ENCODE measurements around the gene TPM3.
A peak's percentile ranks its signal among the peaks of the same experiment; 100 is the strongest.

Gene TPM3

DNA sequence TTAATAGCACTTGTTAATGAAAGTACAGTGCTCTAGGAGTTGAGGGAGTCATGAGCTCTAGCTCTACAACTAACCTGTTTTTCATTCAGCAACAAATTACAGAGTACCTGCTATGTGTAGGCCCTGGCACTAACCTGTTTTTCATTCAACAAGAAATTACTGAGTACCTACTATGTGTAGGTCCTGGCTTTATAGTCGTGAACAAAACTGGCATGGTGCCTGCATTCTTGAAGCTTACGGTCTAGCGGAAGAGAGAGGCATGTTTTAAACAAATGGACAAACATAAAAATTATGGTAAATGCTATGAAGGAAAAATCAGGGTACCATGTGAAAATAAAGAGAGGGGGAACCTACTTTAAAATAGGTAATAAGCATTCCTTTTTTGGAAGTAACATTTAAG, 26.6 kb upstream of the TPM3 start:
- DNase-seq, result no peak
- no peak overlapping the region for H3K4me2 ChIP-seq (ENCODE audit: low read length)
- H3K18ac ChIP-seq (ENCODE audit: low read length), result no peak overlapping the region
- H4K91ac ChIP-seq (ENCODE audit: low read depth, low read length), result no peak overlapping the region
- H2AFZ ChIP-seq (ENCODE audit: insufficient read depth, low read length, poor library complexity), result no peak overlapping the region
- no peaks in the 10 kb centered on the region for H3K9me3 ChIP-seq (ENCODE audit: insufficient read depth, low read depth, low read length)
- peaks cover 2 to 4% of the 10 kb centered on the region in 2 experiments for H3K4me1 ChIP-seq (ENCODE audit: control insufficient read depth in 1 of 2, insufficient read depth in 2 of 2, low read length in 2 of 2)
- WGBS (ENCODE audit: extremely low coverage, insufficient coverage, insufficient read length), result no CpG with 5 or more reads among the region's 3 CpGs
- peaks cover 8 to 20% of the 10 kb centered on the region in 2 experiments for H3K36me3 ChIP-seq (ENCODE audit: control insufficient read depth in 1 of 2, insufficient read depth in 2 of 2, low read length in 2 of 2)
- H3K79me1 ChIP-seq (ENCODE audit: low read length), result peaks cover 13% of the 10 kb centered on the region
- H2BK12ac ChIP-seq (ENCODE audit: low read length), result no peak overlapping the region
- no peak overlapping the region for H3K14ac ChIP-seq (ENCODE audit: low read length)
- H2BK5ac ChIP-seq (ENCODE audit: low read depth, low read length, poor library complexity), result no peak overlapping the region
- no peak overlapping the region for H4K8ac ChIP-seq (ENCODE audit: low read depth, low read length)
- no peak overlapping the region for H3K27ac ChIP-seq (ENCODE audit: low read depth, low read length)
- peaks cover 19% of the 10 kb centered on the region for H3K79me2 ChIP-seq (ENCODE audit: control insufficient read depth, insufficient read depth, low read length, poor library complexity)
- H4K12ac ChIP-seq (ENCODE audit: low read depth, low read length), result no peak overlapping the region
- no peak overlapping the region for H3K4me3 ChIP-seq (ENCODE audit: low read depth, low read length)
- peak overlapping the region; percentile 73 for H3K23ac ChIP-seq (ENCODE audit: low read length)
- H3K27me3 ChIP-seq (ENCODE audit: insufficient read depth, low read length), result no peaks in the 10 kb centered on the region
- H2AK5ac ChIP-seq (ENCODE audit: low read length), result no peak overlapping the region
- H2BK120ac ChIP-seq (ENCODE audit: insufficient read depth, low read length, poor library complexity), result no peak overlapping the region
- H3K9ac ChIP-seq (ENCODE audit: low read length), result no peak overlapping the region
- H3K4ac ChIP-seq (ENCODE audit: low read depth, low read length), result peak overlapping the region; percentile 98

DNA sequence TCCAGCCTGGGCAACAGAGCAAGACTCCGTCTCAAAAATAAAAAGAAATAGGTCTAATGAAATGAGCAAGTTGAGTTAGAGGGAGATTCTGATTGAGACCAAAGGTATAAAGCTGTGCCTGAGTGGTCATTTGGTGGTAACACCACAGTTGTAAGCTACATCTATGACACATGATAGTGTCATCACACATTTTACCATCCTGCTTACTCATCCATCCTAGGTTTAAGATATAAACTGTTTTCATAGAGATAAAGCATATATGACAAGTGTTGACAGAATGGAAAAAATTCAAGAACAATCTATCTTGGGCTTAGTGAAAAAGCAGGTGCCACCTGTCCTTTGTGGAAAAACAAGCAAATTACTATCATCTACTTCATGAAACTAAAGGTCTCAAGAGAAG, 21.4 kb upstream of the TPM3 start:
- no peak overlapping the region for H3K4ac ChIP-seq (ENCODE audit: low read depth, low read length)
- no peak overlapping the region for H3K4me3 ChIP-seq (ENCODE audit: low read depth, low read length)
- DNase-seq, result peak in 1 of 2 donors; percentile 60
- no CpG with 5 or more reads among the region's 1 CpG for WGBS (ENCODE audit: extremely low coverage, insufficient coverage, insufficient read length)
- no peaks in the 10 kb centered on the region for H3K79me2 ChIP-seq (ENCODE audit: control insufficient read depth, insufficient read depth, low read length, poor library complexity)
- H3K79me1 ChIP-seq (ENCODE audit: low read length), result no peaks in the 10 kb centered on the region
- H3K14ac ChIP-seq (ENCODE audit: low read length), result no peak overlapping the region
- no peak overlapping the region for H3K4me2 ChIP-seq (ENCODE audit: low read length)
- H3K4me1 ChIP-seq (ENCODE audit: control insufficient read depth in 1 of 2, insufficient read depth in 2 of 2, low read length in 2 of 2), result no peaks in the 10 kb centered on the region
- H3K27me3 ChIP-seq (ENCODE audit: insufficient read depth, low read length), result no peaks in the 10 kb centered on the region
- H3K9me3 ChIP-seq (ENCODE audit: insufficient read depth, low read depth, low read length), result no peaks in the 10 kb centered on the region
- no peak overlapping the region for H4K8ac ChIP-seq (ENCODE audit: low read depth, low read length)
- peaks cover 42 to 52% of the 10 kb centered on the region in 2 experiments for H3K36me3 ChIP-seq (ENCODE audit: control insufficient read depth in 1 of 2, insufficient read depth in 2 of 2, low read length in 2 of 2)
- no peak overlapping the region for H2AFZ ChIP-seq (ENCODE audit: insufficient read depth, low read length, poor library complexity)
- H3K18ac ChIP-seq (ENCODE audit: low read length), result no peak overlapping the region
- no peak overlapping the region for H3K23ac ChIP-seq (ENCODE audit: low read length)
- H3K9ac ChIP-seq (ENCODE audit: low read length), result no peak overlapping the region
- H4K91ac ChIP-seq (ENCODE audit: low read depth, low read length), result no peak overlapping the region
- H2BK12ac ChIP-seq (ENCODE audit: low read length), result no peak overlapping the region
- H3K27ac ChIP-seq (ENCODE audit: low read depth, low read length), result no peak overlapping the region
- H2BK5ac ChIP-seq (ENCODE audit: low read depth, low read length, poor library complexity), result no peak overlapping the region
- no peak overlapping the region for H2BK120ac ChIP-seq (ENCODE audit: insufficient read depth, low read length, poor library complexity)
- H4K12ac ChIP-seq (ENCODE audit: low read depth, low read length), result no peak overlapping the region
- no peak overlapping the region for H2AK5ac ChIP-seq (ENCODE audit: low read length)

DNA sequence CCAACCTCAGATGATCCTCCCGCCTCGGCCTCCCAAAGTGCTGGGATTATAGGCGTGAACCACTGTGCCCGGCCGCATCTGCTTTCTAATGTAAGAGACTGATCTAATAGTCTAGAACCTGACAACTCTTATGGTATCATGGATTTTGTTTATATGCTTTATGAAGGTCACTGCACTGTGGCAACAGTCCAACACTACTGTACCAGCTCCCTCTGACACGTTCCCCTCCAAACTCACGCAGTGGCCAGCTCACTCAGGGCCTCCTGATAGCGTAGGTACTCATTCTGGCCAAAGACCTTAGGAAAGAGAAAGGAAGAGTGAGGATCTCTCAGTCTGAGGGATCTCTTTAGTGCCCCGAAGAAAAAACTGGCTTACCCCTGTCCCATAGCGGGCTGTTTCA, 20.2 kb upstream of the TPM3 start:
- Histone ChIP-seq H3K79me1 (ENCODE audit: low read length) (no peaks in the 10 kb centered on the region), H3K18ac (ENCODE audit: low read length) (no peak overlapping the region), H2AFZ (ENCODE audit: insufficient read depth, low read length, poor library complexity) (no peak overlapping the region), H2AK5ac (ENCODE audit: low read length) (no peak overlapping the region), H3K4me1 (ENCODE audit: control insufficient read depth in 1 of 2, insufficient read depth in 2 of 2, low read length in 2 of 2) (no peaks in the 10 kb centered on the region), H2BK12ac (ENCODE audit: low read length) (no peak overlapping the region), H3K9me3 (ENCODE audit: insufficient read depth, low read depth, low read length) (no peaks in the 10 kb centered on the region), H4K8ac (ENCODE audit: low read depth, low read length) (no peak overlapping the region), H2BK120ac (ENCODE audit: insufficient read depth, low read length, poor library complexity) (no peak overlapping the region), H3K79me2 (ENCODE audit: control insufficient read depth, insufficient read depth, low read length, poor library complexity) (no peaks in the 10 kb centered on the region), H3K36me3 (ENCODE audit: control insufficient read depth in 1 of 2, insufficient read depth in 2 of 2, low read length in 2 of 2) (peaks cover 51 to 57% of the 10 kb centered on the region in 2 experiments), H3K4ac (ENCODE audit: low read depth, low read length) (no peak overlapping the region), H3K9ac (ENCODE audit: low read length) (no peak overlapping the region), H3K23ac (ENCODE audit: low read length) (no peak overlapping the region), H3K27me3 (ENCODE audit: insufficient read depth, low read length) (no peaks in the 10 kb centered on the region), H3K4me3 (ENCODE audit: low read depth, low read length) (no peak overlapping the region), H3K14ac (ENCODE audit: low read length) (no peak overlapping the region), H2BK5ac (ENCODE audit: low read depth, low read length, poor library complexity) (no peak overlapping the region), H4K12ac (ENCODE audit: low read depth, low read length) (no peak overlapping the region), H3K27ac (ENCODE audit: low read depth, low read length) (no peak overlapping the region), H3K4me2 (ENCODE audit: low read length) (no peak overlapping the region), H4K91ac (ENCODE audit: low read depth, low read length) (no peak overlapping the region)
- WGBS (ENCODE audit: extremely low coverage, insufficient coverage, insufficient read length), result no CpG with 5 or more reads among the region's 10 CpGs
- DNase-seq, result no peak

DNA sequence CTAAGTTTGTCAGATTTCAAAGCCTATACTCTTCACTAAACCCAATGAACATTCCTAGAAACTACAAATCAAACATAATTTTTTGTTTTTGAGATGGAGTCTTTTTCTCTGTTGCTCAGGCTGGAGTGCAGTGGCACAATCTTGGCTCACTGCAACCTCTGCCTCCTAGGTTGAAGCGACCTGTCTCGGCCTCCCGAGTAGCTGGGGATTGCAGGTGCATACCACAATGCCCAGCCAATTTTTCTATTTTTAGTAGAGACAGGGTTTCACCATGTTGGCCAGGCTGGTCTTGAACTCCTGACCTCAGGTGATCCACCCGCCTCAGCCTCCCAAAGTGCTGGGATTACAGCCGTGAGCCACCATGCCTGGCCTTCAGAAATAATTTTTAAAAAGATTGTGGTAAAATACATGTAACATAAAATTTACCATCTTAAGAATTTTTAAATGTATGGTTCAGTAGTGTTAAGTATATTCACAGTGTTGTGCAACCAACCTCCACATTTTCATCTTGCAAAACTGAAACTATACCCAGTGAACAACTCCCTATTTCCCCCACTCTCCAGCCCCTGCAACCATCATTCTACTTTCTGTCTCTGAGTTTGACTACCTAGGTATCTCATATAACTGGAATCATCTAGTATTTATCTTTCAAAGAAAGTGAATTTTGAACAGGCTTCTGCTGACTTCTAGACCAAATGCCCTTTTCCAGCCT, 16.9 kb upstream of the TPM3 start:
- WGBS (ENCODE audit: extremely low coverage, insufficient coverage, insufficient read length), result no CpG with 5 or more reads among the region's 5 CpGs
- no peak overlapping the region for H2BK12ac ChIP-seq (ENCODE audit: low read length)
- no peaks in the 10 kb centered on the region for H3K79me1 ChIP-seq (ENCODE audit: low read length)
- no peak overlapping the region for H2BK120ac ChIP-seq (ENCODE audit: insufficient read depth, low read length, poor library complexity)
- no peak overlapping the region for H3K14ac ChIP-seq (ENCODE audit: low read length)
- H3K4me2 ChIP-seq (ENCODE audit: low read length), result no peak overlapping the region
- H4K91ac ChIP-seq (ENCODE audit: low read depth, low read length), result no peak overlapping the region
- no peaks in the 10 kb centered on the region for H3K79me2 ChIP-seq (ENCODE audit: control insufficient read depth, insufficient read depth, low read length, poor library complexity)
- no peak overlapping the region for H3K18ac ChIP-seq (ENCODE audit: low read length)
- H3K27ac ChIP-seq (ENCODE audit: low read depth, low read length), result no peak overlapping the region
- no peaks in the 10 kb centered on the region for H3K27me3 ChIP-seq (ENCODE audit: insufficient read depth, low read length)
- H2AK5ac ChIP-seq (ENCODE audit: low read length), result no peak overlapping the region
- no peak overlapping the region for H2AFZ ChIP-seq (ENCODE audit: insufficient read depth, low read length, poor library complexity)
- H3K4me3 ChIP-seq (ENCODE audit: low read depth, low read length), result no peak overlapping the region
- H3K4ac ChIP-seq (ENCODE audit: low read depth, low read length), result no peak overlapping the region
- H4K8ac ChIP-seq (ENCODE audit: low read depth, low read length), result no peak overlapping the region
- no peaks in the 10 kb centered on the region for H3K9me3 ChIP-seq (ENCODE audit: insufficient read depth, low read depth, low read length)
- no peak for DNase-seq
- H2BK5ac ChIP-seq (ENCODE audit: low read depth, low read length, poor library complexity), result no peak overlapping the region
- H4K12ac ChIP-seq (ENCODE audit: low read depth, low read length), result no peak overlapping the region
- H3K23ac ChIP-seq (ENCODE audit: low read length), result no peak overlapping the region
- no peaks in the 10 kb centered on the region for H3K4me1 ChIP-seq (ENCODE audit: control insufficient read depth in 1 of 2, insufficient read depth in 2 of 2, low read length in 2 of 2)
- peaks cover 48 to 60% of the 10 kb centered on the region in 2 experiments for H3K36me3 ChIP-seq (ENCODE audit: control insufficient read depth in 1 of 2, insufficient read depth in 2 of 2, low read length in 2 of 2)
- H3K9ac ChIP-seq (ENCODE audit: low read length), result no peak overlapping the region
